ENCODE data around the gene SPATA7.

Gene SPATA7

DNA sequence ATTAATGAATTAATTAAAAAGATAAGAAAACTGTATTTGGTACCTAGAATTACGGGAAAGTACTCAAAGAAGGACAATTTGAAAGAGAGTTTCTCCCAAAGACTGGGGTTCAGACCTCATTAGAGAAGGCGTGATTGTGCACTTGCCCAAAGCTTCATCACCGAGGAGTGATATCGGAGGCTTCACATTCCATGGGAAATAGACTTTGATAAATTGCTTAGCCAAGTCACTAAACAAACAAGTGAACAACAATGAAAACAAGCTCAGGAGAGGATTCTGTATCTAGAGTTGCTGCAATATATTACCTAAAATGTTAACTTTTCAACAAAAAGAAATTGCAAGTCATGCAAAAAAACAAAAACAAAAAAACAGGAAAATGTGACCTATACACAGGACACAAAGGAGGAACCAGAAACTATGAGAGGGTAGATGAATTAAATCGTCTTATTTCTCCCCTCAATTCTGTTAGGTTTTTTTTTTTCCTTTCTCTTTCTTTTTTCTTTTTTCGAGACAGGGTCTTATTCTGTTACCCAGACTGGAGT is 3.4 kb downstream of the SPATA7 start:
- in situ Hi-C loops (cut with MboI; ENCODE audit: low pct_unique_long_range_greater_than_20kb, low sequenced_read_pairs), result no loop called here

DNA sequence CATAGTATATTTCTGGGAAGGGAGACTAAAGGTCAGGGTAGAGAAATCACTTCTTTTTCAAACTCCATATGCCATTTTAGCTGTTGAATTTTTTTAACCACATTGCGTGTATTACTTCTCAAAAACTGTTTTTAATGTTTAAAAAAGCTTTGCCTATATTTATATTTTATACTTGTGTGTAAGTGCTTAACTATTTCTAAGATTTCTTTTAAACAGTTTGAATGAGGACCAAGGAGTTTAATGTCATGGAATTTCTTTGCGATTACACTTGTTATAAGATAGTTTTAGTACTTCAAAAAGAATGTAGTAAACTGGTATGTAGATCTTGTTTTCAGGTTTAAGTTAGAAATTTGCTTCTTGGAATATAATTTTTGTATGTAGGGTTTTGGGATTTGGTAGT is 7.2 kb downstream of the SPATA7 start:
- in situ Hi-C loops (cut with MboI; ENCODE audit: low pct_unique_long_range_greater_than_20kb, low sequenced_read_pairs), result no loop called here
- DNase-seq, result no peak

More for the DNA sequence above, 3.4 kb downstream of the SPATA7 start:
- no peak for DNase-seq

DNA sequence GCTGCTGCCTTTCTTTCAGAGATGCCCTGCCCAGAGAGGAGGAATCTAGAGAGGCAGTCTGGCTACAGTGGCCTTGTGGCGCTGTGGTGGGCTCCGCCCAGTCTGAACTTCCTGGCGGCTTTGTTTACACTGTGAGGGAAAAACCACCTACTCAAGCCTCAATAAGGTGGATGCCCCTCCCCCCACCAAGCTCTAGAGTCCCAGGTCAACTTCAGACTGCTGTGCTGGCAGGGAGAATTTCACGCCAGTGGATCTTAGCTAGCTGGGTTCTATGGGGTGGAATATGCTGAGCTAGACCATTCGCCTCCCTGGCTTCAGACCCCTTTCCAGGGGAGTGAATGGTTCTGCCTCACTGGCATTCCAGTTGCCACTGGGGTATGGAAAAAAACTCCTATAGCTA is 25.6 kb downstream of the SPATA7 start:
- no peak for DNase-seq
- in situ Hi-C loops (cut with MboI; ENCODE audit: low pct_unique_long_range_greater_than_20kb, low sequenced_read_pairs), result no loop called here

DNA sequence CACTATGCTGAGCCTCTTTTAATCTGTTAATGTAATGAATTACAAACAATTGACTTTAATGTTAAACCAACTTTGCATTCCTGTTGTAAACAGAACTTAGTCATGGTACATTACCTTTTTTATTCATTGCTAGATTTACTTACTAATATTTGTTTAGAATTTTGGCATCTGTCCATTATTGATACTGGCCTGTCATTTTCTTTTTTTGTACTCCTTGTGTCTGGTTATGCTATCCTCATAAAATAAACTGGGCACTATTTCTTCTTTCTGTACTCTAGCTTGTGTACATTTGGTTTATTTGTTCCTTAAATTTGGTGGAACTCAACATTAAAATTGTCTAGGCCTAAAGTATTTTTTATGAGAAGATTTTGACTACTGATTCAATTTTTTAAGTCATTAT is 32.1 kb downstream of the SPATA7 start:
- in situ Hi-C loops (cut with MboI; ENCODE audit: low pct_unique_long_range_greater_than_20kb, low sequenced_read_pairs), result no loop called here

DNA sequence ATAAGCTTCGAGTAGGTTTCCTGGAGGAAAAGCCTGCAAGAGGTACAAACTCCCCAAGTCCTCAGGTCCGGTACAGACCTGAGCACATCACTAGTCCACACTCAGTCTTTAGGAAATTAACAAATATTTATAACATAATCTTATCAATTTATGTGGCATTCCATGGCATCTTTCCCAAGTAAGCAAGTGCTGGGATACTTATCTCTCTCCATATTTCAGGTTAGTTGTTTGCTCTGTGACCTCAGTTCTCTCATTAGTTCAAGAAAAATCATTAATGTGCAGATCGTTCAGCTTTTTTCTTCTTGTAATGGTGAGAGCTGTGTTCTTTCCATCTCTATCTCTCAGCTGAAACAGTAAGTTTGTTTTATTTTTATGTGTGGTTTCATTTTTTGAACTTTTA is 34.7 kb downstream of the SPATA7 start:
- in situ Hi-C loops (cut with MboI; ENCODE audit: low pct_unique_long_range_greater_than_20kb, low sequenced_read_pairs), result no loop called here
- DNase-seq, result no peak

More for the DNA sequence above, 32.1 kb downstream of the SPATA7 start:
- DNase-seq, result no peak

DNA sequence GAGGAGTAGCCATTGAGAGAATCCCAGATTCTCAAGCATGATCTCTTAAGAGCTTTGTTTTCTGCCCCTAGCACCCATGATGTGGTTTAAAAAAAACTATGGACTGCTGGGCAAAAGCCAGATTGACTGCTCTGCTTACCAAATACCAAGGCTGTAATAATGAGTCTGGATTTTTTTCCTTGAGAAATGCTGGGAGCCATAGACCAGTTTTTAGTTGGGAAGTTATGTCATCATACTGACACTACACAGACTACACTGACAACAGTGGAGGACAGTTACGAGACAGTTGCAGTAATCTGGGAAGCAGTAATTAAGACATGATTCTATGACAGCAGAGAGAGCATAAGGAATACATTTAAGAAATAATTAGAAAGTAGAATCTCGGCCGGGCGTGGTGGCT is 35.8 kb downstream of the SPATA7 start:
- in situ Hi-C loops (cut with MboI; ENCODE audit: low pct_unique_long_range_greater_than_20kb, low sequenced_read_pairs), result no loop called here
- no peak for DNase-seq

DNA sequence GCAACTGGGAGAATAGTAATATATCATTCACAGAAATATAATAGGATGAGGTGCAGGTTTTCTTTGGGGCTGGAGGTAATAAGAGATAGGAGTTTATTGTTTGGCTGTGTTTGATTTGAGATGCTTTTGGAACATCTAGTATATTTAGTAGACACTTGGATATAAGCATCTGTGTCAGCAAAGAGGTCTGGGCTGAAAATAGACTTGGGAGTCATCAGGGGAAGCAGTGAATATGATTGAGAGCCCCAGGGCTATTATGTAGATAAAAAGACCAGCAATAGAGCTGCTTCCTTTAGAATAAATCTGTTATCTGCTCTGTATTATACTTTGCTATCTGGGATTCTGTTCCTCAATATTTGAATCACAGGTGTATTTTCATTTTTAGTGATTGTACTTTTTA is 36.6 kb downstream of the SPATA7 start:
- DNase-seq, result no peak
- in situ Hi-C loops (cut with MboI; ENCODE audit: low pct_unique_long_range_greater_than_20kb, low sequenced_read_pairs), result no loop called here

DNA sequence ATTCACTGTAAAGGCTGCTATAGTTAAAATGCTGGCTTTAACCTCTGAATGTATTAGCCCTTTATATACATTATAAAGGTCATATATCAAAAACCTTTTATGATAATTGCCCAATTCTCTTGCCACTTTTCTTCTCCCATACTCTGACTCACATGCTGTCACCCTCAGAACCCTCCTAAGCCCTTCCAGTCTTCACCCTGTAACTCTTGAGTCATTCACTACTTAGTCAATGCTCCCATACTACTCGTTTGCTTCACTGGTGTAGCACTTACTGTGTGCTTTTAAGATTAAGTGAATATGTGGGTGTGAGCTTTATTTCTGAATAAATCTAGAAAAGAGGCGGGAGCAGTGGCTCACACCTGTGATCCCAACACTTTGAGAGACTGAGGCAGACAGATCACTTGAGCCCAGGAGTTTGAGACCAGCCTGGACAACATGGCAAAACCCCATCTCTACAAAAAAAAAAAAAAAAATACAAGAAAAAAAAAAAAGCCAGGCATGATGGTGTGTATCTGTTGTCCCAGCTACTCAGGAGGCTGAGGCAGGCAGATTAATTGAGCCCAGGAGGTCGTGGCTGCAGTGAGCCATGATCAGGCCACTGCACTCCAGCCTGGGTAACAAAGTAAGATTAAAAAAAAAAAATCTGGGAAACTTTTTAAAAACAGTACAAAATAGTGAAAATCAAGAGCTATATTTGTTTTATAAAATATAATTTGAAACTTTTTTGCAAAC is 37.6 kb downstream of the SPATA7 start:
- in situ Hi-C loops (cut with MboI; ENCODE audit: low pct_unique_long_range_greater_than_20kb, low sequenced_read_pairs), result no loop called here
- no peak for DNase-seq

DNA sequence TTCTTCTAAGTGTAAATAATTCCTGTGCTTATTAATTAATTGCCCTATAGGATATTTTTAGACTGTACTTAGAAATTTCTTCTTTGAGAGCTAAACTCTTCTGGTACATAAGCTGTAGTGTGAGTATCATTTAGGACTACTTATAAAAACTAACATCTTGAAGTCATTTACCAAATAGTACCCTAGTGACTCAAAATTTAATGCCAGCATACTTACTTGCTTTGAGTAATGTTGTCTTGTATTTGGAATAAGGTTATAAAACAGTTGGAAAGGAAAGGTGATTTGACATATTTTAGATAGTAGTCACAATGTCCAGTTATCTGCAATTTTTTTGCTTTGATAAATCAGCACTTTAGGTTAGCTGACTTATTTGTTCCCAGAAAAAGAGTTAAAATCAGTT is 39.1 kb downstream of the SPATA7 start:
- no peak for DNase-seq
- in situ Hi-C loops (cut with MboI; ENCODE audit: low pct_unique_long_range_greater_than_20kb, low sequenced_read_pairs), result no loop called here

DNA sequence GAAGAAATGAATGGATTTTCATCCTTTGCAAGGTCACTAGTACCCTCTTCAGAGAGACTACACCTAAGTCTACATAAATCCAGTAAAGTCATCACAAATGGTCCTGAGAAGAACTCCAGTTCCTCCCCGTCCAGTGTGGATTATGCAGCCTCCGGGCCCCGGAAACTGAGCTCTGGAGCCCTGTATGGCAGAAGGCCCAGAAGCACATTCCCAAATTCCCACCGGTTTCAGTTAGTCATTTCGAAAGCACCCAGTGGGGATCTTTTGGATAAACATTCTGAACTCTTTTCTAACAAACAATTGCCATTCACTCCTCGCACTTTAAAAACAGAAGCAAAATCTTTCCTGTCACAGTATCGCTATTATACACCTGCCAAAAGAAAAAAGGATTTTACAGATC is 40.8 kb downstream of the SPATA7 start:
- no peak for DNase-seq
- in situ Hi-C loops (cut with MboI; ENCODE audit: low pct_unique_long_range_greater_than_20kb, low sequenced_read_pairs), result no loop called here

DNA sequence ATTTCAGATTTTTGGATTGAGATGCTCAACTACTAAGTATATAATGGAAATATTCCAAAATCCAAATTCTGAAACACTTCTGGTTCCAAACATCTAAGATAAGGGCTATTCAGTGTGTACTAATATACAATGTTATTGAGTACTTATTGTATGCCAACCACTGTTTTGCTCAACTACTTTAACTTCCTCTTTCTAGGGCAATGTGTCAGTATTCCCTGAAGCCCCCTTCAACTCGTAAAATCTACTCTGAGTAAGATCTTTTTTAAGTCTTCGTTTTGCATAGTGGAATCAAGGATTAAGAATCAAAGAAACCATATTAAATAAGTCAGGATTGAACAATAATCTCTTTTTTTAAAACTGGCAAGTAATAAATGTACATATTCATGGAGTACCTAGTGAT is 45.5 kb downstream of the SPATA7 start:
- in situ Hi-C loops (cut with MboI; ENCODE audit: low pct_unique_long_range_greater_than_20kb, low sequenced_read_pairs), result no loop called here
- peak; percentile 26 for DNase-seq

DNA sequence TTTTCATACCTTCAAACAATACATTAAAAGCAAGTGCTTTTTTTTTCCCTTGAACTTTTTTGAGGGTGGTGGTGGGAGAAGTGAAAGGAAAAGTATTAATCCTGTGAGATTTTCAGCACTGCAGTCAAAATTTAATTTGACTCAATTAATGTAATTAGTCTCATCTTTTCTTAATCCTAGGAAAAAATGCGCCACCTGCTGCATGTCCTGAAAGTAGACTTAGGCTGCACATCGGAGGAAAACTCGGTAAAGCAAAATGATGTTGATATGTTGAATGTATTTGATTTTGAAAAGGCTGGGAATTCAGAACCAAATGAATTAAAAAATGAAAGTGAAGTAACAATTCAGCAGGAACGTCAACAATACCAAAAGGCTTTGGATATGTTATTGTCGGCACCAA is 52.2 kb downstream of the SPATA7 start:
- in situ Hi-C loops (cut with MboI; ENCODE audit: low pct_unique_long_range_greater_than_20kb, low sequenced_read_pairs), result no loop called here
- no peak for DNase-seq

DNA sequence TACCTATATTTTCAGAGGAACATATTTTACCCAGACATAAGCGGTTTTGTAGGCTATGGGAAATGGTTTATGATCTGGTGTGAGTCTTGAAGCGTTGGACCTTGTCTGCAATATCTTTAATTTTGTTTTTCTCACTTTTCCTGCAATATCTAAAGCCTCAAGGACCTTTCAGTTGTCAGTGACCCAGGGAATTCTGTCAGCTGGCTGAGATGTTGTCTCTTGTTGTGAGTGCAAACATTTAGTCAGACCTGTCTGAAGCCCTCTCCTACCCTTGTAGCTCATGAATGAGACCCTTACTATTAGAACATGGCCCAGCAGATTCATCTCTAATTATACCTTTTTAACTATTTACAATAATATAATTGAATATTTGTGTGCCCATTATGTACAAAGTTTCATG is 53.6 kb downstream of the SPATA7 start:
- DNase-seq, result no peak
- in situ Hi-C loops (cut with MboI; ENCODE audit: low pct_unique_long_range_greater_than_20kb, low sequenced_read_pairs), result no loop called here

DNA sequence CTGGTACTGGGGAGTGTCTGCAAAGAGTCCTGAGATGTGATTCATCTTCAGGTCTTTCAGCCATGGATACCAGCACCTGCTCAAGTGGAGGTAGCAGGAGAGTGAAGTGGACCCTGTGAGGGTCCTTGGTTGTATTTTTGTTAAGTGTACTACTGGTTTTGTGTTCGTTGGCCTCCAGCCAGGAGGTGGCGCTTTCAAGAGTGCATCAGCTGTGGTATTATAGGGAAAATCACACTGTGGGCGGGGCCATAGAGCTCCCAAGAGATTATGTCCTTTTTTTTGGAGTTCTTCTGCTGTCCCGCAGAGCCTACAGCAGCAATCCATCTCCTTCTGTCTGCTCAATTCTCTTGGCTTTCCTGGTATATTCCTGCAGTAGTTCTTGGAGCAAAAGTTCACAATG is 66.8 kb downstream of the SPATA7 start:
- no peak for DNase-seq
- in situ Hi-C loops (cut with MboI; ENCODE audit: low pct_unique_long_range_greater_than_20kb, low sequenced_read_pairs), result no loop called here

DNA sequence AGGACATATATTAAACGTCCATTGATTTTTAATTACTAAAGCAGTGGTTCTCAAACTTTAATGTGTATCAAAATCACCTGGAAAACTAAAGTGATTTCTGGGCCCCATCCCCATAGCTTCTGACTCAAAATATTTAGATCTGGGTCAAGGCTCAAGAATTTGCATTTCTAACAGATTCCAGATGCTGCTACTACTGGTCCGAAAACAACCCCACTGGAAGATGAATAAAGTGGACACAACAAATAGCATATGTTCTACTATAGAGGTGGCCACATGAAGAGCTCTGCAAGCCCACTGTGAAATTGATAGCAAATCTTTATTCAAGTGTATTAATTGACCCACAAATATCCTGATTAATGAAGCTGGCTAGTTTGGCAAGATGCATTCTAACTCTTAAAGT is 69.4 kb downstream of the SPATA7 start:
- in situ Hi-C loops (cut with MboI; ENCODE audit: low pct_unique_long_range_greater_than_20kb, low sequenced_read_pairs), result no loop called here
- DNase-seq, result no peak

DNA sequence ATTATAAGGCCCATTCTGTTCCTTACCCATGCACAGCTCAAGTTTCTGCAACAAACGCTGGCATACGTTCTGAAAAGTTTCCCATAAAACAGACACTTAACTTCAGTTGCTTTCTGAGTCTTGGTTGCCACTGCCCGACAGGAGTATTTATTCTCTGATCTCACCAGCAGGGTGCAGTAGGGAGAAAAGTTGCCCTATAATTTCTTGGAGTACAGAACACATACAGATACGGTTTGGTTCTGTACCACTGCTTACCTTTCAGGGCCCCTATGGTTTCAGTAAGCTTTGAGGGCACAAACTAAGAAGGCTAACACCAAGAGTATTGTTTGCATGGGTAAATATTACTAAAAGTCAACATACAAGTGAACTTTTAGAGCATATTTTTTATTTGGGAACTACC is 77.9 kb downstream of the SPATA7 start:
- DNase-seq, result peak; percentile 21
- in situ Hi-C loops (cut with MboI; ENCODE audit: low pct_unique_long_range_greater_than_20kb, low sequenced_read_pairs), result no loop called here

DNA sequence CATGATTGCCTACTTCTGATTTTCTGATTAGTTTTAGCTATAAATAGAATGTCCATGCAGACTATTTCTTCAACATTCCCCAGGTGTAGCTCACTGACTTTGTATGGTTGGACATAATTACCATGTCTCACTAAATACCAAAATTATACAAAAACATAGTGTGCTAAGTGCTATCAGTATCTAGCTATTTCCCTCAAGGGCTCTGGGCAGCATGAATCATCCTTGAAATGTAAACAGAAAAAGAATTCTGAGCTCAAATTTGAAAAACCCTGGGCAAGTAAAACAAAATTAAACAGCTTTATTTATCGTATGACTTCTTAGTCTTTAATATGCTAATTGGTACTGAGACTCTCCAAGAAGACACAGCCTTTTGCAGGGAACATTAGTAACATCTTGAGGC is 82.9 kb downstream of the SPATA7 start:
- DNase-seq, result no peak
- in situ Hi-C loops (cut with MboI; ENCODE audit: low pct_unique_long_range_greater_than_20kb, low sequenced_read_pairs), result no loop called here

DNA sequence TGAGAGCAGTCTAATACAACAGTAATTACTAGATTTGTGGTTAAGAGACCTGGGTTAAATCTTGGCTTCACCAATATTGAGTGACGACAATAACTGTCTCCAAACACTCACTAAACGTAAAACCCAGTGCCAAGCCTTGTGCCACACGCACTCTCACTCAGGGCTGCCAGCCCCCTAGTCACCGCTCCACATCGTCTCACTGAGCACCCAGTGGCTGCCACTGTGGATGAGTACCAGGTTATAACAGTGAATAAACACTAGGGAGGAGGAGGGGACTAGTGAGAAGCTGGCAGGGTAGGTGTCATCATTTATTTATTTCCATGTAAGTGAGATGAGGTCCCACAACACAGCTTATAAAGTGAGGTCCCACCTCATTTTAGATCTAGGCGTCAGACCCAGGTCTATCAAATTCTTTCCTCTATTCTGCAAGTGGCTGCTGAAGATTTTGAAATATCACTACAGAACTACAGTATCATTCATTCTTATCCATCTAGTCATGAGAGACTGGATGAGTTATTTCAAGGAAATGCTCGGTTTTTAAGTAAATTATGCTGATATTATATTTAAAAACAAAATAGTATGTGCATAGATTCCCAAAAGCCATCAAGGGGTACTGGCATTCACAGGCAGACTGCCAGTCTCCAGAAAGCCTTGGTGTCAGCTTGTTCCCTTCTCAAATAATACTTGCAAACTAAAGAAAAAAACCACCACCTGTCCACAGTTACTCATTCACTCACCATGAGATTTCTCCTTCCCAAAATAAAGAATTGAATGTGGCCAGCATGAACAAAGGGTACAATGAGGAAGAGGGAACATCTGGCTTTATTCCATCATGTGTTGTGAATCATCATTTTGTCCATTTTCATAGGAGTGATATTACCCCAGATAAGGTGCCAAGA is 85.3 kb downstream of the SPATA7 start:
- no peak for DNase-seq
- in situ Hi-C loops (cut with MboI; ENCODE audit: low pct_unique_long_range_greater_than_20kb, low sequenced_read_pairs), result no loop called here

DNA sequence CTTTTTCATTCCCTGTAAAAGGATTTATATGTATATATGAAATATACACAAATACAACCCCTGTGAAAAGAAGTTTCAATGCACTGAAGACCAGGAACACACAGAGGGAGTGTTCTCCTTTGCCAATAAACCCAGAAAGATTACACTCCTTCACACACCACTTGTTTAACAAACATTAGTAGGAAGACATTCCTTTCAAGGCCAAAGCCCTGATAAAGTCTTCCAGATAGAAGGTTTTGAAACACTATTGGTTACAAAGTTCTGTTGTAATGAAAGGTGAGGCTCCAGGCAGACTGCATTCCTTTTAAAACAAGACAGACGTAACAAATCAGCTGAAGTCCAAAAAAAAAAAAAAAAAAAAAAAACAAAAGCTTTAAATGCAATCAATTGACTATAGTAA is 88.3 kb downstream of the SPATA7 start:
- no peak for DNase-seq
- in situ Hi-C loops (cut with MboI; ENCODE audit: low pct_unique_long_range_greater_than_20kb, low sequenced_read_pairs), result no loop called here

DNA sequence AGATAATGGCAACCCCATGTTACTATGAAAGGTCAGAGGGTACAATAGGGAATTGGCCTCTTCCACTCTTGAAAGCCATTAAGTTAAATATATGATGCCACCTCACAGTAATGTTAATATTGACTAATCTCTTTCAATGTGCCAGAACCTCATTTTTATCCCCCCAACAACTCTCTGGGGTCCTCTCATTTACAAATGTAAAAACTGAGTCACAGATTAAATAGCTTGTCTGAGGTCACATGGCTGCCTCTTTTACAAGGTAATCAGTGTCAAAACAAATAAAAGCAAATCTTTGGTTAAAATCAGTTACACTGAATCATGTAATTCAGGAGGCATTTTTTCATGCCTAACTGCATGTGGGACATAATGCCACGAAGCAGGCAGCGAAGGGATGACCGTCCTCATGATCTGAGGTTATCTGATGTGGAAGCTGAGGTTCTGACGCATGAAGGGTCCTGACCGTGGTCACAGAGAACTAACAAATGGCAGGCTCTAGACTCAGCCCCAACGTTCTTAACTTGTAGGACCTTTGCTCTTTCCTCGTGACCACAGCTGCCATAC is 90.8 kb downstream of the SPATA7 start:
- in situ Hi-C loops (cut with MboI; ENCODE audit: low pct_unique_long_range_greater_than_20kb, low sequenced_read_pairs), result no loop called here

More for the DNA sequence above, 90.8 kb downstream of the SPATA7 start:
- no peak for DNase-seq

Measured in KBM-7 (cell line).